ENCODE data around the gene ACER1.
"Not testable (repeated sequence)": the region's sequence is repeated elsewhere in the genome, so short reads cannot be mapped to it uniquely, and the experiment has no call there.

Gene ACER1

GRCh38 chr19:6355321-6356040 lies 22.1 kb upstream of the ACER1 start:
- not testable (repeated sequence) for DNase-seq

- DNase-seq, result peak; percentile 27 to 56 (median 34)
Measured at GRCh38 chr19:6354098-6354674, 20.8 kb upstream of the ACER1 start.

GRCh38 chr19:6352381-6353165 lies 19.2 kb upstream of the ACER1 start:
- no peak for DNase-seq

- no peak for DNase-seq
Measured at GRCh38 chr19:6350688-6351087, 17.3 kb upstream of the ACER1 start.

- not testable (repeated sequence) for DNase-seq
Measured at GRCh38 chr19:6349271-6349670, 15.9 kb upstream of the ACER1 start.

GRCh38 chr19:6343462-6343861 lies 10.1 kb upstream of the ACER1 start:
- DNase-seq, result no peak

- DNase-seq, result no peak
Measured at GRCh38 chr19:6340493-6341201, 7.2 kb upstream of the ACER1 start.

GRCh38 chr19:6334490-6335285 lies 1.3 kb upstream of the ACER1 start:
- no peak for DNase-seq

- no peak for DNase-seq
Measured at GRCh38 chr19:6326815-6327214, 6.6 kb downstream of the ACER1 start.

- no peak for DNase-seq
Measured at GRCh38 chr19:6325614-6326013, 7.8 kb downstream of the ACER1 start.

- no peak for DNase-seq
Measured at GRCh38 chr19:6324757-6325156, 8.7 kb downstream of the ACER1 start.

GRCh38 chr19:6322284-6322683 lies 11.1 kb downstream of the ACER1 start:
- no peak for DNase-seq

- DNase-seq, result no peak
Measured at GRCh38 chr19:6319376-6319775, 14.0 kb downstream of the ACER1 start.

- DNase-seq, result no peak
Measured at GRCh38 chr19:6318772-6319171, 14.6 kb downstream of the ACER1 start.

GRCh38 chr19:6315646-6316045 lies 17.8 kb downstream of the ACER1 start:
- DNase-seq, result not testable (repeated sequence)

- DNase-seq, result no peak
Measured at GRCh38 chr19:6313398-6313969, 19.9 kb downstream of the ACER1 start.

GRCh38 chr19:6312018-6312417 lies 21.4 kb downstream of the ACER1 start:
- DNase-seq, result no peak

GRCh38 chr19:6298413-6298812 lies 35.0 kb downstream of the ACER1 start:
- DNase-seq, result no peak

- DNase-seq, result no peak
Measured at GRCh38 chr19:6297202-6297601, 36.2 kb downstream of the ACER1 start.

GRCh38 chr19:6292006-6292405 lies 41.4 kb downstream of the ACER1 start:
- peak in 1 of 3 donors; percentile 31 for DNase-seq

- no peak for DNase-seq
Measured at GRCh38 chr19:6288737-6289136, 44.7 kb downstream of the ACER1 start.

GRCh38 chr19:6287269-6287885 lies 46.0 kb downstream of the ACER1 start:
- DNase-seq, result no peak
